SU-DHL-6 (cell line): ENCODE measurements around the gene BARHL2.

Source experiments
- H2AFZ ChIP-seq: fragments of 200-600 bp; sonication (generic); 2 replicates; pipeline ENCODE4 v1.6.1; 2014; ENCODE audit warnings: low read depth, mild to moderate bottlenecking, moderate library complexity, mixed read lengths, antibody characterized with exemption, low read length; ENCODE audit not compliant: severe bottlenecking
- H3F3A ChIP-seq: fragments of 200-600 bp; shearing (Covaris generic); 2 replicates; pipeline ENCODE4 v1.6.0; 2016; ENCODE audit warnings: antibody characterized with exemption, mild to moderate bottlenecking; ENCODE audit not compliant: insufficient read depth
- H3K27ac ChIP-seq: fragments of 200-600 bp; sonication (generic); 2 replicates; pipeline ENCODE4 v1.5.1; 2016; ENCODE audit warnings: low read depth, mild to moderate bottlenecking, low read length, moderate library complexity, mixed read lengths
- H3K27me3 ChIP-seq: fragments of 200-600 bp; sonication (generic), shearing (Covaris generic); 2 replicates; pipeline ENCODE4 v1.6.0; 2014; ENCODE audit warnings: mild to moderate bottlenecking, low read length
- H3K36me3 ChIP-seq: fragments of 200-600 bp; sonication (generic); 2 replicates; pipeline ENCODE4 v1.6.1; 2014; ENCODE audit warnings: mild to moderate bottlenecking, low read length, mixed read lengths
- H3K4me2 ChIP-seq: fragments of 300-600, 200-600 bp; shearing (Covaris generic), sonication (generic); 2 replicates; pipeline ENCODE4 v1.6.0; 2014; ENCODE audit warnings: low read length, low read depth, mild to moderate bottlenecking; ENCODE audit not compliant: poor library complexity, severe bottlenecking
- H3K4me3 ChIP-seq: fragments of 200-600 bp; sonication (generic); 2 replicates; pipeline ENCODE4 v1.5.1; 2014; ENCODE audit warnings: antibody characterized with exemption, low read length, mild to moderate bottlenecking, mixed read lengths; ENCODE audit not compliant: insufficient read depth, poor library complexity, severe bottlenecking
- H3K79me2 ChIP-seq: fragments of 200-600 bp; sonication (generic); 2 replicates; pipeline ENCODE4 v1.6.1; 2014; ENCODE audit warnings: mild to moderate bottlenecking, low read length, moderate library complexity; ENCODE audit not compliant: insufficient read depth
- H3K9ac ChIP-seq: fragments of 200-600 bp; sonication (generic); 2 replicates; pipeline ENCODE4 v1.7.0; 2014; ENCODE audit warnings: mild to moderate bottlenecking, low read length
- H3K9me2 ChIP-seq: fragments of 200-600 bp; sonication (generic); replicated peaks from 2 replicates; pipeline ENCODE4 v1.6.1; 2014; ENCODE audit warnings: low read length; ENCODE audit not compliant: insufficient read depth
- H3K9me3 ChIP-seq: fragments of 200-600 bp; sonication (generic); 2 replicates; pipeline ENCODE4 v1.6.1; 2014; ENCODE audit warnings: low read length, mixed read lengths; ENCODE audit not compliant: insufficient read depth
- H4K20me1 ChIP-seq: fragments of 200-600 bp; sonication (generic); 2 replicates; pipeline ENCODE4 v1.6.1; 2014; ENCODE audit warnings: low read depth, mild to moderate bottlenecking, antibody characterized with exemption, low read length, moderate library complexity, mixed read lengths
- EZH2phosphoT487 ChIP-seq: fragments of 200-600 bp; sonication (generic), shearing (Covaris generic); conservative IDR thresholded peaks from 2 replicates; pipeline ENCODE4 v1.6.1; 2018; ENCODE audit warnings: mild to moderate bottlenecking, antibody characterized with exemption, low read length, moderate library complexity, mixed read lengths
- TF ChIP-seq, protein P1 (sequence below): fragments of 200-600 bp; sonication (generic); IDR thresholded peaks from one replicate; pipeline ENCODE4 v1.5.1; 2017; ENCODE audit warnings: antibody characterized with exemption, mild to moderate bottlenecking, low read length, moderate library complexity; ENCODE audit not compliant: insufficient read depth, poor library complexity, severe bottlenecking

BARHL2 gene

GRCh38 chr1:90717356-90717664, 208 bp upstream of the BARHL2 start:
- Histone ChIP-seq H3K4me3 (no peak overlapping the region), H3K27me3 (no peaks in the 10 kb centered on the region), H3K79me2 (no peaks in the 10 kb centered on the region), H3K9me3 (no peaks in the 10 kb centered on the region), H3K36me3 (no peaks in the 10 kb centered on the region), H4K20me1 (no peaks in the 10 kb centered on the region), H3K27ac (no peak overlapping the region), H3F3A (no peaks in the 10 kb centered on the region), H3K4me2 (no peak overlapping the region), H3K9me2 (no peaks in the 10 kb centered on the region), H2AFZ (no peak overlapping the region), H3K9ac (no peak overlapping the region)
- no peak for TF ChIP-seq EZH2phosphoT487
- TF ChIP-seq, protein P1, sequence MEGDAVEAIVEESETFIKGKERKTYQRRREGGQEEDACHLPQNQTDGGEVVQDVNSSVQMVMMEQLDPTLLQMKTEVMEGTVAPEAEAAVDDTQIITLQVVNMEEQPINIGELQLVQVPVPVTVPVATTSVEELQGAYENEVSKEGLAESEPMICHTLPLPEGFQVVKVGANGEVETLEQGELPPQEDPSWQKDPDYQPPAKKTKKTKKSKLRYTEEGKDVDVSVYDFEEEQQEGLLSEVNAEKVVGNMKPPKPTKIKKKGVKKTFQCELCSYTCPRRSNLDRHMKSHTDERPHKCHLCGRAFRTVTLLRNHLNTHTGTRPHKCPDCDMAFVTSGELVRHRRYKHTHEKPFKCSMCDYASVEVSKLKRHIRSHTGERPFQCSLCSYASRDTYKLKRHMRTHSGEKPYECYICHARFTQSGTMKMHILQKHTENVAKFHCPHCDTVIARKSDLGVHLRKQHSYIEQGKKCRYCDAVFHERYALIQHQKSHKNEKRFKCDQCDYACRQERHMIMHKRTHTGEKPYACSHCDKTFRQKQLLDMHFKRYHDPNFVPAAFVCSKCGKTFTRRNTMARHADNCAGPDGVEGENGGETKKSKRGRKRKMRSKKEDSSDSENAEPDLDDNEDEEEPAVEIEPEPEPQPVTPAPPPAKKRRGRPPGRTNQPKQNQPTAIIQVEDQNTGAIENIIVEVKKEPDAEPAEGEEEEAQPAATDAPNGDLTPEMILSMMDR, result no peak

GRCh38 chr1:90716243-90716551, 905 bp downstream of the BARHL2 start:
- Histone ChIP-seq H3K9me3 (no peaks in the 10 kb centered on the region), H3K9me2 (no peaks in the 10 kb centered on the region), H3K9ac (no peak overlapping the region), H2AFZ (no peak overlapping the region), H3K4me2 (no peak overlapping the region), H3K27ac (no peak overlapping the region), H3K27me3 (no peaks in the 10 kb centered on the region), H4K20me1 (no peaks in the 10 kb centered on the region), H3K36me3 (no peaks in the 10 kb centered on the region), H3F3A (no peaks in the 10 kb centered on the region), H3K79me2 (no peaks in the 10 kb centered on the region), H3K4me3 (no peak overlapping the region)
- TF ChIP-seq, protein P1, result no peak
- TF ChIP-seq EZH2phosphoT487, result no peak

DNA sequence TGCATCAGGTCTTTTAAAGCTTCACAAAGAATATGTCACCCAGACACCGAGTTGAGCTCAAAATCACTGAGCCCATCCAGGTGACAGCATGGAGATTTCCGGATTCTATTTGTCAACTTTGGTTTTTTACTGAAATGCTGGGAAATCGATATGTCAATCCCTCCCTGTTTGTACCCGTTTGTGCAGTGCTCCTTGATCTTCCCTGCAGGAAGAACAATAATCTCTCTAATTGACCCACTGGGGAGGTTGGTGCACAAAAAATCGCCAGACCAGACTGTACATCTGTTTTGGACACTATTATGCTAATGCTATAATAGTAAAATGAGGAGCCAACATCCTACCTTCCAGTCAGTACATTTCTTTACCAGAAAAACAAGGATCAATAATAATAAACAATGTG, 1.8 kb downstream of the BARHL2 start:
- no peak overlapping the region for H3K4me2 ChIP-seq
- no peaks in the 10 kb centered on the region for H4K20me1 ChIP-seq
- H3F3A ChIP-seq, result no peaks in the 10 kb centered on the region
- H3K9ac ChIP-seq, result no peak overlapping the region
- H3K9me2 ChIP-seq, result no peaks in the 10 kb centered on the region
- no peaks in the 10 kb centered on the region for H3K79me2 ChIP-seq
- no peaks in the 10 kb centered on the region for H3K27me3 ChIP-seq
- no peak overlapping the region for H3K4me3 ChIP-seq
- no peaks in the 10 kb centered on the region for H3K9me3 ChIP-seq
- no peak overlapping the region for H3K27ac ChIP-seq
- H2AFZ ChIP-seq, result no peak overlapping the region
- TF ChIP-seq, protein P1, result no peak
- TF ChIP-seq EZH2phosphoT487, result no peak
- H3K36me3 ChIP-seq, result no peaks in the 10 kb centered on the region

DNA sequence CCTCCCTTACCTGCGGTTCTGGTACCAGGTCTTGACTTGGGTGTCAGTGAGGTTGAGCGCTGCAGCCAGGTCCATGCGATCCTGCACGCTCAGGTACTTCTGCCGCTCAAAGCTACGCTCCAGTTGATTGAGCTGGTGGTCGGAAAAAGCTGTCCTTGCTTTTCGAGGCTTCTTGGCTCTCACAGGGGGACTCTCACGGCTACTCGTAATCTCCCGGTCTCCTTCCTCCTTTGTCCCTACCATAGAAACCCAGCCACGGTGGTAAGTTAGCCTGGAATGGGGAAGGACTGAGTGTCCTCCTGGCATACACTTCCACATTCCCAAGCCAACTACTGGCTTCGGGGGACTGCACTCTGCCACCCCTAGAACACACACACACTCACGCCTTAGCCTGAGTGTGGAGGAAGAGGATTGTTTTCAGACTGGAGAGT, 2.6 kb downstream of the BARHL2 start:
- Histone ChIP-seq H3K4me2 (no peak overlapping the region), H3K9me3 (no peaks in the 10 kb centered on the region), H2AFZ (no peak overlapping the region), H3K79me2 (no peaks in the 10 kb centered on the region), H3K9me2 (no peaks in the 10 kb centered on the region), H3K27me3 (no peaks in the 10 kb centered on the region), H4K20me1 (no peaks in the 10 kb centered on the region), H3K9ac (no peak overlapping the region), H3K27ac (no peak overlapping the region), H3K36me3 (no peaks in the 10 kb centered on the region), H3K4me3 (no peak overlapping the region), H3F3A (no peaks in the 10 kb centered on the region)
- TF ChIP-seq, protein P1, result no peak
- TF ChIP-seq EZH2phosphoT487, result no peak
